PC-3 (cell line): Measurements from ENCODE around the gene S100A4. TPM values are rescaled to one million over a fixed set of nuclear protein-coding genes. Genes with fewer than 3 reads are reported as not detected.

Experiments used
- ATAC-seq: fragments of 200-7000 bp; cut with Tn5 transposase; 2 replicates; pipeline ENCODE4 v1.9.1; 2020; ENCODE audit warnings: mild to moderate bottlenecking, moderate library complexity
- BruUV-seq: library from RNA; stranded (reverse); fragments of 400-500 nt; replicated peaks from 2 replicates; lab custom pipeline; 2021; lab: Mats Ljungman, UMichigan
- CTCF ChIA-PET: fragments of 300-600 bp; sonication (Branson Sonifier 250); formaldehyde crosslinking; loops from one replicate; lab custom pipeline; 2022; ENCODE audit warnings: antibody characterized with exemption; lab: Charles Lee
- POLR2A ChIA-PET: fragments of 300-600 bp; sonication (Branson Sonifier 250); formaldehyde crosslinking; loops from one replicate; lab custom pipeline; 2022; ENCODE audit warnings: antibody characterized with exemption; ENCODE audit not compliant: unreplicated experiment; lab: Charles Lee
- DNase-seq: peaks from one replicate; pipeline ENCODE4 v3.0.0-alpha.2; 2015
- H2AFZ ChIP-seq: fragments of 300-600 bp; sonication (generic); 2 replicates; pipeline ENCODE4 v1.6.0; 2016; ENCODE audit warnings: antibody characterized with exemption, low read length
- H3F3A ChIP-seq: fragments of 300-600 bp; sonication (generic); one replicate; pipeline ENCODE4 v1.6.0; 2017; ENCODE audit warnings: antibody characterized with exemption, low read length, control low read depth, mild to moderate bottlenecking; ENCODE audit not compliant: unreplicated experiment
- H3K27ac ChIP-seq: fragments of 300-600 bp; sonication (generic); 2 replicates; pipeline ENCODE4 v1.5.1; 2016; ENCODE audit warnings: mild to moderate bottlenecking, low read length
- H3K27me3 ChIP-seq: fragments of 300-600 bp; sonication (generic); 2 replicates; pipeline ENCODE4 v1.6.1; 2016; ENCODE audit warnings: low read length, mixed read lengths
- H3K36me3 ChIP-seq: fragments of 300-600 bp; sonication (generic); 2 replicates; pipeline ENCODE4 v1.6.1; 2016; ENCODE audit warnings: low read depth, mixed run types, low read length, mixed read lengths
- H3K4me1 ChIP-seq: fragments of 300-600 bp; sonication (generic); 2 replicates; pipeline ENCODE4 v1.5.1; 2016; ENCODE audit warnings: low read length; ENCODE audit not compliant: insufficient read depth
- H3K4me2 ChIP-seq: fragments of 300-600 bp; sonication (generic); 2 replicates; pipeline ENCODE4 v1.6.0; 2016; ENCODE audit warnings: low read length
- H3K4me3 ChIP-seq: fragments of 300-600 bp; sonication (generic); 2 replicates; pipeline ENCODE4 v1.5.1; 2016; ENCODE audit warnings: mild to moderate bottlenecking, low read length, mixed read lengths
- H3K79me2 ChIP-seq: fragments of 300-600 bp; sonication (generic); 2 replicates; pipeline ENCODE4 v1.6.1; 2017; ENCODE audit warnings: low read length, mixed read lengths
- H3K9ac ChIP-seq: fragments of 300-600 bp; sonication (generic); 2 replicates; pipeline ENCODE4 v1.6.0; 2016; ENCODE audit warnings: mild to moderate bottlenecking, low read length
- H3K9me2 ChIP-seq: fragments of 300-600 bp; sonication (generic); replicated peaks from 2 replicates; pipeline ENCODE4 v1.6.1; 2016; ENCODE audit warnings: mixed run types, low read length, mixed read lengths
- H3K9me3 ChIP-seq: fragments of 300-600 bp; sonication (generic); 2 replicates; pipeline ENCODE4 v1.6.1; 2016; ENCODE audit warnings: low read length, mixed read lengths
- H4K20me1 ChIP-seq: fragments of 300-600 bp; sonication (generic); 2 replicates; pipeline ENCODE4 v1.6.1; 2016; ENCODE audit warnings: low read length, mixed read lengths
- CTCF ChIP-seq: fragments of 300-600 bp; sonication (generic); conservative IDR thresholded peaks from 2 replicates; pipeline ENCODE4 v1.5.1; 2017; ENCODE audit warnings: antibody characterized with exemption, low read depth, mild to moderate bottlenecking, low read length
- EZH2 ChIP-seq: fragments of 300-600 bp; sonication (generic); IDR thresholded peaks from one replicate; pipeline ENCODE4 v1.6.1; 2017; ENCODE audit warnings: antibody characterized with exemption, mild to moderate bottlenecking, low read length; ENCODE audit not compliant: unreplicated experiment
- EZH2phosphoT487 ChIP-seq: fragments of 300-600 bp; sonication (generic); IDR thresholded peaks from 2 replicates; pipeline ENCODE4 v1.6.1; 2018; ENCODE audit warnings: mild to moderate bottlenecking, antibody characterized with exemption, low read length, borderline replicate concordance
- intact Hi-C: fragments of 100-400 bp; cut with micrococcal nuclease; formaldehyde crosslinking; loops from 2 replicates; pipeline ENCODE4 v1.9.0; 2023
- total RNA-seq: library from RNA; depleted of rRNA; stranded (reverse); fragments of >200 nt; gene quantifications from 2 replicates; pipeline ENCODE4 v1.2.3, GENCODE V29; 2014

S100A4 gene
- total RNA-seq, 1 experiment from 2014 or later: 55.8 TPM

GRCh38 chr1:153578936-153579335 is 33.3 kb upstream of the S100A4 start:
- no peak overlapping the region for H2AFZ ChIP-seq
- no TSS peak for BruUV-seq
- H3K9me3 ChIP-seq: no peaks in the 10 kb centered on the region
- H3K4me2 ChIP-seq: no peak overlapping the region
- no peaks in the 10 kb centered on the region for H4K20me1 ChIP-seq
- DNase-seq (no peak), ATAC-seq (no peak)
- CTCF ChIA-PET: no interaction called here
- POLR2A ChIA-PET: no interaction called here
- no peak overlapping the region for H3K4me3 ChIP-seq
- no peak for TF ChIP-seq EZH2phosphoT487
- TF ChIP-seq EZH2: no peak
- TF ChIP-seq CTCF: no peak
- H3K9me2 ChIP-seq: no peaks in the 10 kb centered on the region
- H3K79me2 ChIP-seq: no peaks in the 10 kb centered on the region
- peaks cover 5% of the 10 kb centered on the region; the same call in 1 of the 2 replicates for H3K4me1 ChIP-seq
- H3F3A ChIP-seq: no peaks in the 10 kb centered on the region
- H3K36me3 ChIP-seq: no peaks in the 10 kb centered on the region
- H3K9ac ChIP-seq: no peak overlapping the region
- no peak overlapping the region for H3K27ac ChIP-seq
- no peaks in the 10 kb centered on the region for H3K27me3 ChIP-seq
- intact Hi-C loops: no loop called here

GRCh38 chr1:153578490-153578889 is 32.9 kb upstream of the S100A4 start:
- Histone ChIP-seq H3K9me3 (no peaks in the 10 kb centered on the region), H3K4me1 (peaks cover 6% of the 10 kb centered on the region), H3K9me2 (no peaks in the 10 kb centered on the region), H3K9ac (no peak overlapping the region), H3K36me3 (no peaks in the 10 kb centered on the region), H3K4me2 (no peak overlapping the region), H3K27ac (no peak overlapping the region), H3K79me2 (no peaks in the 10 kb centered on the region), H3K27me3 (no peaks in the 10 kb centered on the region), H3F3A (no peaks in the 10 kb centered on the region), H3K4me3 (no peak overlapping the region), H4K20me1 (no peaks in the 10 kb centered on the region), H2AFZ (no peak overlapping the region)
- ATAC-seq (0 out of 2 replicates have a peak, but pooled peaks have one; percentile 18), DNase-seq (no peak)
- TF ChIP-seq EZH2phosphoT487: no peak
- no peak for TF ChIP-seq CTCF
- TF ChIP-seq EZH2: no peak
- BruUV-seq: no TSS peak
- intact Hi-C loops: no loop called here
- ChIA-PET POLR2A (no interaction called here), CTCF (no interaction called here)

- H3K79me2 ChIP-seq: no peaks in the 10 kb centered on the region
- H3K4me1 ChIP-seq: peaks cover 14% of the 10 kb centered on the region
- H3K27ac ChIP-seq: no peak overlapping the region
- intact Hi-C loops: no loop called here
- POLR2A ChIA-PET: interaction anchor here (0.6 to 0.8 kb wide), 2 partner anchors 35 to 47 kb away, joined by 4 read pairs; partner anchors contain the start of gene S100A16
- H3K9ac ChIP-seq: no peak overlapping the region
- BruUV-seq: no TSS peak
- no peaks in the 10 kb centered on the region for H4K20me1 ChIP-seq
- H3F3A ChIP-seq: no peaks in the 10 kb centered on the region
- TF ChIP-seq CTCF (no peak), EZH2 (no peak)
- no peak overlapping the region for H3K4me3 ChIP-seq
- no peaks in the 10 kb centered on the region for H3K9me2 ChIP-seq
- CTCF ChIA-PET: interaction anchor here (1.2 kb wide), 1 partner anchor 35 kb away, joined by 4 read pairs; the partner anchor contains the start of gene S100A16
- H2AFZ ChIP-seq: no peak overlapping the region
- ATAC-seq (peak; percentile 16; the same call in 1 of the 2 replicates), DNase-seq (no peak)
- H3K27me3 ChIP-seq: no peaks in the 10 kb centered on the region
- no peaks in the 10 kb centered on the region for H3K36me3 ChIP-seq
- no peaks in the 10 kb centered on the region for H3K9me3 ChIP-seq
- no peak overlapping the region for H3K4me2 ChIP-seq
Observed at GRCh38 chr1:153577624-153578051, 32.0 kb upstream of the S100A4 start.
